Endothelial cell of umbilical vein (primary cell): ENCODE data around the gene PLA2G2E. TPM values are rescaled to one million over a fixed set of nuclear protein-coding genes. Genes with fewer than 3 reads are reported as not detected.

Source experiments
- BruUV-seq: library from RNA; stranded (reverse); fragments of 400-500 nt; replicated peaks from 2 replicates; lab custom pipeline; 2021; lab: Mats Ljungman, UMichigan
- CTCF ChIA-PET: fragments of 300-600, 350-600 bp; sonication (Branson Sonifier 250); formaldehyde crosslinking; loops from one replicate; lab custom pipeline; 2021; ENCODE audit warnings: antibody characterized with exemption, inconsistent platforms; lab: Charles Lee
- POLR2A ChIA-PET: fragments of 300-600, 350-600 bp; sonication (Branson Sonifier 250); formaldehyde crosslinking; loops from one replicate; lab custom pipeline; 2021; ENCODE audit warnings: antibody characterized with exemption, inconsistent platforms; lab: Charles Lee
- DNase-seq: peaks from one replicate; pipeline ENCODE4 v3.0.0-alpha.2; 2011; ENCODE audit warnings: low read depth, low spot score
- FAIRE-seq: peaks from 2 replicates; lab custom pipeline; 2011; peaks lifted over from hg19 to GRCh38; lab: Jason Lieb, UNC
- H2AFZ ChIP-seq: 2 replicates; pipeline ENCODE4 v1.6.0; 2012; ENCODE audit warnings: low read depth, low read length, control low read depth, inconsistent platforms
- H3K27ac ChIP-seq: 2 replicates; pipeline ENCODE4 v1.5.1; 2011; ENCODE audit warnings: low read depth, mild to moderate bottlenecking, control low read depth, low read length, moderate library complexity; ENCODE audit not compliant: insufficient read depth
- H3K27me3 ChIP-seq, 2 experiments: 2 replicates each; pipeline versions ENCODE4 v1.6.0 to v1.6.1; 2011; ENCODE audit warnings: low read length in 2 of 2, mixed read lengths in 1 of 2; ENCODE audit not compliant: control insufficient read depth in 2 of 2, insufficient read depth in 2 of 2
- H3K36me3 ChIP-seq, 2 experiments: 2 replicates in 1 of 2; 3 replicates in 1 of 2; pipeline ENCODE4 v1.5.1; 2011; ENCODE audit warnings: low read length in 2 of 2, mild to moderate bottlenecking in 1 of 2, moderate library complexity in 1 of 2; ENCODE audit not compliant: control insufficient read depth in 2 of 2, insufficient read depth in 2 of 2; ENCODE audit errors: extremely low read depth in 1 of 2
- H3K4me1 ChIP-seq: 3 replicates; pipeline ENCODE4 v1.5.1; 2011; ENCODE audit warnings: mild to moderate bottlenecking, low read length; ENCODE audit not compliant: control insufficient read depth, insufficient read depth; ENCODE audit errors: extremely low read depth
- H3K4me2 ChIP-seq: 2 replicates; pipeline ENCODE4 v1.6.1; 2011; ENCODE audit warnings: low read length, control low read depth, mixed read lengths; ENCODE audit not compliant: insufficient read depth
- H3K4me3 ChIP-seq, 3 experiments: fragments of 200-600 bp in 1 of 3; sonication (generic), shearing (Covaris generic) in 1 of 3; replicated peaks in 1 of 3; 2 replicates each; pipeline ENCODE4 v1.5.1; 2011 to 2016; ENCODE audit warnings: control low read depth in 3 of 3, low read length in 3 of 3, mild to moderate bottlenecking in 2 of 3, inconsistent platforms in 1 of 3, low read depth in 1 of 3, moderate library complexity in 1 of 3; ENCODE audit not compliant: insufficient read depth in 1 of 3
- H3K79me2 ChIP-seq: 2 replicates; pipeline ENCODE4 v1.6.0; 2012; ENCODE audit warnings: low read length, inconsistent platforms; ENCODE audit not compliant: control insufficient read depth, insufficient read depth
- H3K9ac ChIP-seq: replicated peaks from 2 replicates; pipeline ENCODE3; 2011; ENCODE audit warnings: low read length, control low read depth; ENCODE audit not compliant: insufficient read depth; ENCODE audit errors: extremely low read depth
- H3K9me1 ChIP-seq: replicated peaks from 3 replicates; pipeline ENCODE4 v1.6.0; 2011; ENCODE audit warnings: mild to moderate bottlenecking, low read length; ENCODE audit not compliant: control insufficient read depth, insufficient read depth; ENCODE audit errors: extremely low read depth
- H3K9me3 ChIP-seq: replicated peaks from 2 replicates; pipeline ENCODE4 v1.5.1; 2012; ENCODE audit warnings: low read length, inconsistent platforms; ENCODE audit not compliant: control insufficient read depth, insufficient read depth
- H4K20me1 ChIP-seq: replicated peaks from 2 replicates; pipeline ENCODE3; 2011; ENCODE audit warnings: mild to moderate bottlenecking, low read length; ENCODE audit not compliant: control insufficient read depth, insufficient read depth; ENCODE audit errors: extremely low read depth
- CTCF ChIP-seq, 2 donors: IDR thresholded peaks; 1 replicate in 1 of 2; 2 replicates in 1 of 2; pipeline ENCODE4 v1.5.1; 2011; ENCODE audit warnings: low read length in 2 of 2, mild to moderate bottlenecking in 2 of 2, moderate library complexity in 2 of 2, control low read depth in 1 of 2, inconsistent platforms in 1 of 2, low read depth in 1 of 2; ENCODE audit not compliant: insufficient read depth in 1 of 2; ENCODE audit errors: extremely low read depth in 1 of 2
- EZH2 ChIP-seq: IDR thresholded peaks from 2 replicates; pipeline ENCODE4 v1.6.1; 2012; ENCODE audit warnings: borderline replicate concordance, low read depth, mild to moderate bottlenecking, moderate library complexity, low read length, inconsistent platforms; ENCODE audit not compliant: severe bottlenecking
- FOS ChIP-seq: IDR thresholded peaks from 2 replicates; pipeline ENCODE4 v1.6.1; 2011; ENCODE audit warnings: mild to moderate bottlenecking, low read length, moderate library complexity, borderline replicate concordance; ENCODE audit not compliant: insufficient read depth
- GATA2 ChIP-seq: IDR thresholded peaks from 2 replicates; pipeline ENCODE4 v1.7.0; 2011; ENCODE audit warnings: low read depth, mild to moderate bottlenecking, moderate library complexity, mixed read lengths, low read length; ENCODE audit not compliant: insufficient read length, insufficient read depth
- JUN ChIP-seq: IDR thresholded peaks from 2 replicates; pipeline ENCODE4 v1.6.1; 2011; ENCODE audit warnings: borderline replicate concordance, low read depth; ENCODE audit not compliant: insufficient read length, insufficient read depth
- MAX ChIP-seq: IDR thresholded peaks from 2 replicates; pipeline ENCODE4 v1.6.1; 2011; ENCODE audit not compliant: insufficient read depth, insufficient read length
- MYC ChIP-seq: IDR thresholded peaks from one replicate; pipeline ENCODE4 v1.6.1; 2011; ENCODE audit warnings: mild to moderate bottlenecking, low read depth, low read length
- POLR2A ChIP-seq: IDR thresholded peaks from 2 replicates; pipeline ENCODE4 v1.6.1; 2012; ENCODE audit warnings: low read depth, mild to moderate bottlenecking, control low read depth, low read length
- POLR2AphosphoS5 ChIP-seq: IDR thresholded peaks from 2 replicates; pipeline ENCODE4 v1.6.1; 2012; ENCODE audit warnings: low read depth, mild to moderate bottlenecking, control low read depth, low read length, moderate library complexity; ENCODE audit not compliant: insufficient read depth
- dilution Hi-C: fragments of 300-500 bp; cut with MboI; formaldehyde crosslinking; loops from one replicate; pipeline ENCODE4 v1.15.0; 2019; ENCODE audit warnings: low sequenced_read_pairs; ENCODE audit not compliant: extremely low pct_ligation_motif_present
- intact Hi-C: fragments of 100-400 bp; cut with micrococcal nuclease; formaldehyde crosslinking; loops from one replicate; pipeline ENCODE4 v1.10.0; 2022
- polyA plus RNA-seq, 4 experiments: library from polyadenylated mRNA; depleted of rRNA in 3 of 4; stranded (reverse) in 3 of 4; unstranded in 1 of 4; fragments of >200 nt; gene quantifications; 2 replicates each; pipeline versions ENCODE4 v1.2.1 to v1.2.3, GENCODE V29; 2011 to 2012; ENCODE audit warnings: missing spikeins in 1 of 4
- total RNA-seq: library from RNA; stranded (reverse); gene quantifications from 2 replicates; pipeline ENCODE4 v1.2.3, GENCODE V29; 2021

Gene PLA2G2E
- total and polyA plus RNA-seq, 2 donors (not counting 3 experiments of a cell fraction or from before 2014, with no cell fraction given) = not detected

GRCh38 chr1:19909392-19909791 lies 14.0 kb downstream of the PLA2G2E start:
- no peak for TF ChIP-seq POLR2AphosphoS5
- no peak for TF ChIP-seq CTCF (IDR thresholded peaks at IDR 0.05; ENCODE audit: extremely low read depth in 1 of 2, insufficient read depth in 1 of 2, low read depth in 1 of 2, low read length in 2 of 2)
- TF ChIP-seq JUN = no peak
- no peak for TF ChIP-seq GATA2
- no peak for TF ChIP-seq MAX
- no peak for TF ChIP-seq POLR2A
- no peak for TF ChIP-seq FOS
- no peak for TF ChIP-seq EZH2
- TF ChIP-seq MYC = no peak
- Histone ChIP-seq H3K79me2 (no peaks in the 10 kb centered on the region), H3K9me1 (no peaks in the 10 kb centered on the region), H3K27ac (no peak overlapping the region), H2AFZ (no peak overlapping the region), H3K9ac (no peak overlapping the region), H3K36me3 (peaks cover 10 to 19% of the 10 kb centered on the region in 2 experiments), H3K4me3 (no peak overlapping the region), H3K9me3 (no peaks in the 10 kb centered on the region), H4K20me1 (no peaks in the 10 kb centered on the region), H3K4me2 (no peak overlapping the region), H3K4me1 (no peaks in the 10 kb centered on the region), H3K27me3 (no peaks in the 10 kb centered on the region)
- no peak for DNase-seq
- intact Hi-C loops = loop anchor here (2.0 kb wide), 1 partner anchor 27 kb away; the partner anchor contains the start of gene OTUD3
- no peak for FAIRE-seq
- POLR2A ChIA-PET = no interaction called here
- dilution Hi-C loops = no loop called here
- CTCF ChIA-PET = interaction anchor here (0.9 to 2.6 kb wide), 4 partner anchors 8 to 256 kb away, joined by 3 to 7 read pairs (median 3); no protein-coding TSS in a partner anchor
- BruUV-seq = no TSS peak
